Measurements from ENCODE around the gene TMEM132C.

GRCh38 chr12:128421375-128421774 lies 154.4 kb downstream of the TMEM132C start:
- TF ChIP-seq EZH2phosphoT487 (IDR thresholded peaks at IDR 0.05; ENCODE audit: borderline replicate concordance, low read depth, low read length) (no peak), CTCF (conservative IDR thresholded peaks at IDR 0.05; ENCODE audit: low read length) (no peak)

All from OCI-LY7 (cell line).